Measurements from ENCODE around the gene PPP1CB. TPM values are rescaled to one million over a fixed set of nuclear protein-coding genes. Genes with fewer than 3 reads are reported as not detected.

Gene PPP1CB
- polyA plus RNA-seq, 2 of the 4 experiments (the other 2 are of a cell fraction), result 147 to 188 TPM

- DNase-seq (ENCODE audit: low read depth in 1 of 2, low spot score in 1 of 2), result no peak
- H3K27ac ChIP-seq, result no peak overlapping the region
- CTCF ChIA-PET, result interaction anchor here (1.2 to 2.5 kb wide), 3 partner anchors 15 to 174 kb away, joined by 3 to 10 read pairs (median 4); no protein-coding TSS in a partner anchor
- POLR2A ChIA-PET, result no interaction called here
- TF ChIP-seq ZSCAN20 (CRISPR knock-in tag; IDR thresholded peaks at IDR 0.05), result no peak
- no peak for TF ChIP-seq RCOR1 (IDR thresholded peaks at IDR 0.05; ENCODE audit: low read depth, low read length)
- TF ChIP-seq MYC (IDR thresholded peaks at IDR 0.05; ENCODE audit: borderline replicate concordance, low read length), result no peak
- no peak for TF ChIP-seq NR3C1 (IDR thresholded peaks at IDR 0.05)
- no peak for ATAC-seq
- no peak for FAIRE-seq
- H3K4me1 ChIP-seq, result peaks cover 8% of the 10 kb centered on the region; the same call in 1 of the 3 replicates
- H3K9me3 ChIP-seq, result peaks cover 7% of the 10 kb centered on the region; the same call in 1 of the 3 replicates
- no peak overlapping the region for H3K4me3 ChIP-seq
- H3K4me2 ChIP-seq, result no peak overlapping the region
Observed at GRCh38 chr2:28768422-28768821, 16.8 kb downstream of the PPP1CB start.

GRCh38 chr2:28768952-28769351 lies 17.3 kb downstream of the PPP1CB start:
- no peak overlapping the region for H3K4me3 ChIP-seq
- FAIRE-seq (no peak), DNase-seq (ENCODE audit: low read depth in 1 of 2, low spot score in 1 of 2) (no peak), ATAC-seq (no peak)
- TF ChIP-seq EP300 (IDR thresholded peaks at IDR 0.05) (no peak), E2F6 (IDR thresholded peaks at IDR 0.05; ENCODE audit: borderline replicate concordance, low read depth) (no peak), EHMT2 (IDR thresholded peaks at IDR 0.05; ENCODE audit: low read depth) (no peak), ELK1 (IDR thresholded peaks at IDR 0.05; ENCODE audit: low read depth, low read length) (no peak), RCOR1 (IDR thresholded peaks at IDR 0.05; ENCODE audit: low read depth, low read length) (no peak), TP53 (CRISPR knock-in tag; IDR thresholded peaks at IDR 0.05) (no peak), CHD4 (IDR thresholded peaks at IDR 0.05; ENCODE audit: borderline replicate concordance) (no peak), ZC3H11A (IDR thresholded peaks at IDR 0.05) (no peak), RFX5 (IDR thresholded peaks at IDR 0.05) (no peak), CBX8 (IDR thresholded peaks at IDR 0.05) (no peak), MAFK (IDR thresholded peaks at IDR 0.05; ENCODE audit: partially characterized antibody) (no peak)
- ChIA-PET POLR2A (no interaction called here), CTCF (interaction anchor here (0.9 to 2.5 kb wide), 4 partner anchors 15 to 202 kb away, joined by 3 to 10 read pairs (median 4); no protein-coding TSS in a partner anchor)
- H3K9me3 ChIP-seq, result peaks cover 7% of the 10 kb centered on the region; the same call in 1 of the 3 replicates
- no peak overlapping the region for H3K4me2 ChIP-seq
- H3K27ac ChIP-seq, result no peak overlapping the region
- H3K4me1 ChIP-seq, result peaks cover 8% of the 10 kb centered on the region; the same call in 1 of the 3 replicates
- 95% methylated on average over 5 of the region's 5 CpGs for whole genome bisulfite sequencing (ENCODE audit: missing lambda C conversion rate)

GRCh38 chr2:28772351-28772750 lies 20.7 kb downstream of the PPP1CB start:
- TF ChIP-seq HEYL (CRISPR knock-in tag; IDR thresholded peaks at IDR 0.05) (no peak), ZC3H11A (IDR thresholded peaks at IDR 0.05) (no peak), E2F6 (IDR thresholded peaks at IDR 0.05; ENCODE audit: borderline replicate concordance, low read depth) (no peak), EP300 (IDR thresholded peaks at IDR 0.05) (no peak), PHF8 (IDR thresholded peaks at IDR 0.05; ENCODE audit: borderline replicate concordance, low read depth) (no peak), HOXA7 (CRISPR knock-in tag; IDR thresholded peaks at IDR 0.05) (no peak), RNF2 (IDR thresholded peaks at IDR 0.05; ENCODE audit: borderline replicate concordance, low read depth) (no peak), EHF (CRISPR knock-in tag; IDR thresholded peaks at IDR 0.05) (no peak)
- H3K4me2 ChIP-seq, result no peak overlapping the region
- WGBS (ENCODE audit: missing lambda C conversion rate), result 86% methylated on average over 2 of the region's 2 CpGs
- ATAC-seq (no peak), DNase-seq (ENCODE audit: low read depth in 1 of 2, low spot score in 1 of 2) (no peak), FAIRE-seq (no peak)
- no peaks in the 10 kb centered on the region for H3K4me1 ChIP-seq
- no peak overlapping the region for H3K27ac ChIP-seq
- H3K4me3 ChIP-seq, result no peak overlapping the region
- H3K9me3 ChIP-seq, result peaks cover 7% of the 10 kb centered on the region; the same call in 1 of the 3 replicates
- ChIA-PET POLR2A (no interaction called here), CTCF (no interaction called here)
